Anterior cingulate cortex (tissue), 58 donors: ENCODE data around the gene TM7SF2.

Experiments used
- DNase-seq, 58 donors: peaks; one replicate each; lab custom pipeline; 2025; lab: John Stamatoyannopoulos, UW

The TM7SF2 gene

GRCh38 chr11:65126624-65127274, 15.1 kb downstream of the TM7SF2 start:
- DNase-seq = no peak

GRCh38 chr11:65127473-65128181, 16.0 kb downstream of the TM7SF2 start:
- DNase-seq = no peak

- DNase-seq = no peak
Observed at GRCh38 chr11:65128182-65129145, 16.8 kb downstream of the TM7SF2 start.

GRCh38 chr11:65129649-65130441, 18.2 kb downstream of the TM7SF2 start:
- no peak for DNase-seq

- DNase-seq = no peak
Observed at GRCh38 chr11:65130631-65131416, 19.2 kb downstream of the TM7SF2 start.

- no peak for DNase-seq
Observed at GRCh38 chr11:65131417-65131776, 19.7 kb downstream of the TM7SF2 start.

GRCh38 chr11:65131895-65132237, 20.2 kb downstream of the TM7SF2 start:
- DNase-seq = no peak

GRCh38 chr11:65132238-65132987, 20.7 kb downstream of the TM7SF2 start:
- DNase-seq = no peak

- no peak for DNase-seq
Observed at GRCh38 chr11:65132988-65133700, 21.5 kb downstream of the TM7SF2 start.

GRCh38 chr11:65133724-65134123, 22.1 kb downstream of the TM7SF2 start:
- DNase-seq = peak in 1 of 58 donors; percentile 17

GRCh38 chr11:65134240-65134951, 22.7 kb downstream of the TM7SF2 start, which contains the start of gene SYVN1:
Gene SYVN1 (minus strand): TSS chr11:65134519. CDS start chr11:65133601, 918 bp downstream.
- DNase-seq = peak; percentile 71 to 95 (median 87)

- peak in 57 of 58 donors; percentile 54 to 93 (median 84) for DNase-seq
Observed at GRCh38 chr11:65134952-65135632, 23.4 kb downstream of the TM7SF2 start.

- DNase-seq = no peak
Observed at GRCh38 chr11:65135633-65136145, 24.0 kb downstream of the TM7SF2 start.

GRCh38 chr11:65136515-65137096, 24.9 kb downstream of the TM7SF2 start:
- DNase-seq = no peak

GRCh38 chr11:65141896-65142494, 30.3 kb downstream of the TM7SF2 start:
- no peak for DNase-seq
